Body of pancreas (tissue), 4 donors: Measurements from ENCODE around the gene TMEM94.
A peak's percentile ranks its signal among the peaks of the same experiment; 100 is the strongest.

Experiments used
- CTCF ChIP-seq, 7 experiments: fragments of 450-650 bp in 4 of 7; fragments of 200-600 bp in 3 of 7; sonication (generic) in 3 of 7; IDR thresholded peaks; one replicate each; pipeline ENCODE4 v1.5.1; 2016 to 2019; ENCODE audit warnings: antibody characterized with exemption in 7 of 7
- POLR2A ChIP-seq, 3 donors: fragments of 450-650 bp; IDR thresholded peaks; one replicate each; pipeline ENCODE4 v1.6.1; 2016; ENCODE audit warnings: antibody characterized with exemption in 3 of 3, mild to moderate bottlenecking in 2 of 3

- TF ChIP-seq CTCF (IDR thresholded peaks at IDR 0.05) (no peak), POLR2A (IDR thresholded peaks at IDR 0.05) (peak in 2 of 3 donors; percentile 27 to 53)
Observed at GRCh38 chr17:75526555-75527270, 70.3 kb downstream of the TMEM94 start.
